T47D (cell line): ENCODE measurements around the gene TET2.

Experiments
- DNase-seq, 2 experiments: peaks; one replicate each; pipeline versions ENCODE4 v3.0.0 to v3.0.0-alpha.2; 2011 to 2012; ENCODE audit warnings: low read depth in 1 of 2, low spot score in 1 of 2
- JUND ChIP-seq: IDR thresholded peaks from 2 replicates; pipeline ENCODE4 v1.6.1; 2012; ENCODE audit warnings: low read depth
- in situ Hi-C: cut with HindIII; loops from 2 replicates; pipeline ENCODE4 v1.10.0; 2016; ENCODE audit warnings: low sequenced_read_pairs, low pct_unique_long_range_greater_than_20kb

Gene TET2

DNA sequence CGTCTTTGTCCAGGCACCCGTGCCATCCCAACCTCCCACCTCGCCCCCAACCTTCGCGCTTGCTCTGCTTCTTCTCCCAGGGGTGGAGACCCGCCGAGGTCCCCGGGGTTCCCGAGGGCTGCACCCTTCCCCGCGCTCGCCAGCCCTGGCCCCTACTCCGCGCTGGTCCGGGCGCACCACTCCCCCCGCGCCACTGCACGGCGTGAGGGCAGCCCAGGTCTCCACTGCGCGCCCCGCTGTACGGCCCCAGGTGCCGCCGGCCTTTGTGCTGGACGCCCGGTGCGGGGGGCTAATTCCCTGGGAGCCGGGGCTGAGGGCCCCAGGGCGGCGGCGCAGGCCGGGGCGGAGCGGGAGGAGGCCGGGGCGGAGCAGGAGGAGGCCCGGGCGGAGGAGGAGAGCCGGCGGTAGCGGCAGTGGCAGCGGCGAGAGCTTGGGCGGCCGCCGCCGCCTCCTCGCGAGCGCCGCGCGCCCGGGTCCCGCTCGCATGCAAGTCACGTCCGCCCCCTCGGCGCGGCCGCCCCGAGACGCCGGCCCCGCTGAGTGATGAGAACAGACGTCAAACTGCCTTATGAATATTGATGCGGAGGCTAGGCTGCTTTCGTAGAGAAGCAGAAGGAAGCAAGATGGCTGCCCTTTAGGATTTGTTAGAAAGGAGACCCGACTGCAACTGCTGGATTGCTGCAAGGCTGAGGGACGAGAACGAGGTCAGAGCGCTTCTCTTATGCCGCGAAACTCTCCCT is at the start of gene TET2:
Gene TET2 (plus strand): TSS at position 601 of the 740 bp plus-strand sequence. CDS start 87,067 bp downstream, outside the sequence.
- in situ Hi-C loops, result no loop called here

DNA sequence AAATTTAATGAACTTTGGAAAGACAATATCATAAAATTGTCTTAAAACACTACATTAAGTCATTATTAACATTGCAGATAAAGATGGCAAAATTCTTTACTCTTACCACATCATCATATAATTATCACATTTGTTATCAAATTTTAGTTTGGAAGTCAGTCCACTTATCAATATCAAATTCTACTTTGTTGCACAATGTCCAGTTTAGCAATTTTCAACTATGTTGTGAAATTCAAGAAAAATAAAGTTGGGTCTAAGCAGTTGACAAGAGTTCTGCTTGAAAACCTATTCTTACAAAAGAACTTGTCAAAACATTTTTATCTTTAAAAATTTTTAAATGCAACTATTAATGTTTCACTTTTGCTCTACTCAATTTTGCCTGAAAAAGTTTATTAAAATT is 44.7 kb upstream of the TET2 start:
- in situ Hi-C loops, result no loop called here
- no peak for TF ChIP-seq JUND
- no peak for DNase-seq

More for the DNA sequence above, at the start of gene TET2:
- DNase-seq, result peak; percentile 23 to 88
- TF ChIP-seq JUND, result no peak

- DNase-seq, result no peak
- TF ChIP-seq JUND, result no peak
- in situ Hi-C loops, result no loop called here
These were observed 40.2 kb upstream of the TET2 start for GRCh38 chr4:105106426-105106825.

DNA sequence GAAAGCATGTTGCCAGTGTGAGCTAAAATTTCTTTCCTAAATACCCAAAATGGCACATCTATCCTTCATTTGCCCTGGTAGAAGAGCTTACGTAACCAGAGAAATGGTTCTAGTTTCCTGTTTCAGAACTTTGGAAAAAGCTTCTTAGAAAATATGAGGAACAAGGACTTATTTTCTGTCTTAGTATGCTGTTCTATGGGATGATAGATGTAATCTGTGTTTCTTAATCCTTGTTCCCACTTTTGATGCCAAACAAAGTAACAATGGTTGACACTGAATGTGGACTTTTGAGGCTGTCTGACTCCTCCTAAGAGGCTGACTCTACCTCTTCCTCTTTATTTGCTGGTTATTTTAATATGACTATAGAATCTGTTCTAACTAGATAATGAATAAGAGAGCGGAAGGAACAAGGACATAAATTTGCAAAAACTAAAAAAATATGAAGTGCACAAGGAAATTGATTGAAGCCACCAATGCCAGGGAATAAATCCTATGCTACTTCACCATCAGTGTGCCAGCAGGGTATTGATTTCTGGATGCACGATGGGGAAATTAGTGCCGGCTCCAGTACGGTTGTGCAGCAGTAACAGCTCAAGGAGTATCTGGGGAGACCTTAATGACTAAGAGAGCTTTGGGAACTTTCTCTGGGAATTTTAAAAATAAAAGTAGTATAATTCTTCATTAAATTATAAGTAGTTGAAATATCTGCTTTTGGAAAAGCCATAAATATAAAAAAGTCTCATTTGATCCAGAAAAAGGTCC is 39.4 kb upstream of the TET2 start:
- in situ Hi-C loops, result no loop called here

GRCh38 chr4:105108971-105109370 is 37.7 kb upstream of the TET2 start:
- in situ Hi-C loops, result no loop called here
- TF ChIP-seq JUND, result no peak
- DNase-seq, result no peak

More for the DNA sequence above, 39.4 kb upstream of the TET2 start:
- no peak for TF ChIP-seq JUND
- DNase-seq, result no peak

DNA sequence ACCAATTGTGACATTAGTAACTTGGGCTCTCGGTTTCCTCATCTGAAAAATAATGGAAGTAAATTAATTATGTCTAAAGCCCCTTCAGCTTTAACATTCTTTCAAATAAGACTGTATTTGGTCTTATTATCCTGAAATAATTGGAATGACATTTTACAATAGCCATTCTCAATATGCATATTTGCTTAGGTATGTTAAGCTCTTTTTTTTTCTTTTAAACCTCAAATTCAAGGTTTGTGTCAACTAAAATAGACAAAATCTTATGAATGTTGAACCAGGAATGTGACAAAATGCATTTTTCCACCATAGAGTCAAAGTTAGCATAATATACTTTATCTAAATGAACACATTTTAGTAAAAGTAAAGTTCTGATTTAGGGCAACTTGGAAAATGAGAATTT is 34.4 kb upstream of the TET2 start:
- no peak for TF ChIP-seq JUND
- in situ Hi-C loops, result no loop called here
- no peak for DNase-seq

- no peak for DNase-seq
- in situ Hi-C loops, result no loop called here
- TF ChIP-seq JUND, result no peak
These were observed 32.9 kb upstream of the TET2 start for GRCh38 chr4:105113800-105114199.

- TF ChIP-seq JUND, result no peak
- no peak for DNase-seq
- in situ Hi-C loops, result no loop called here
These were observed 29.9 kb upstream of the TET2 start for GRCh38 chr4:105116616-105117319.

DNA sequence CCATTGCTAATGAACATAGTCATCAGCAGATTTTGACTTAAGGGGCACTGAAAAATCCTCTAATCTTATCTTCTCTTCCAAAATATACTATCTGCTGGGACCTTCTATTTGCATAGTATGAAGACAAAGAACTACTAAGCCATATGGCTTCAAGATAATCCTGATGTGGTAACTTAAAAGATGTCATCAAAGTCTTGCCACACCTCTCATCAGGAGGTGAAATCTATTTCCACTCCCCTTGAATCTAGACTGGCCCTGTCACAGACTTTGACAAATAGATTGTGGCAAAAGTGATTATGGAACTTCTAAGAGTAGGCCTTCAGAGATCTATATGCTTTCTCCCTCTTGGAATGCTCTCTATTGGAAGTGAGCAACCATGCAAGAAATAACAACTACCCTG is 27.3 kb upstream of the TET2 start:
- in situ Hi-C loops, result no loop called here
- no peak for TF ChIP-seq JUND
- DNase-seq, result no peak

- no peak for DNase-seq
- no peak for TF ChIP-seq JUND
- in situ Hi-C loops, result no loop called here
These were observed 26.1 kb upstream of the TET2 start for GRCh38 chr4:105120626-105121025.

DNA sequence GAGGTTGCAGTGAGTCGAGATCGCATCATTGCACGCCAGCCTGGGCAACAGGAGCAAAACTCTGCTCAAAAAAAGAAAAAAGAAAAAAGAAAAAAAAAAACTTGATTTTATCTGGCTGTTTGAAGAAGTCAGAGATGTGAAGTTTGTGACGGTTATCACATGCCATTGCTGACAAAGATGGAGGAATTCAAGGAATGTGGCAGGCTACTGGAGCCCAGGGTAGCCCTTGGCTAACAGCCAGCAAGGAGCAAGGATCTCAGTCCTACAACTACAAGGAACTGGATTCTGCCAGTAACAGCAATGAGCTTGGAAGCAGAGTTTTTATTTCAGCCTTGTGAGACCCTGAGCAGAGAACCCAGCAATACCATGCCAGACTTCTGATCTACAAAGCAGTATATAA is 24.3 kb upstream of the TET2 start:
- in situ Hi-C loops, result no loop called here
- DNase-seq, result no peak
- TF ChIP-seq JUND, result no peak

DNA sequence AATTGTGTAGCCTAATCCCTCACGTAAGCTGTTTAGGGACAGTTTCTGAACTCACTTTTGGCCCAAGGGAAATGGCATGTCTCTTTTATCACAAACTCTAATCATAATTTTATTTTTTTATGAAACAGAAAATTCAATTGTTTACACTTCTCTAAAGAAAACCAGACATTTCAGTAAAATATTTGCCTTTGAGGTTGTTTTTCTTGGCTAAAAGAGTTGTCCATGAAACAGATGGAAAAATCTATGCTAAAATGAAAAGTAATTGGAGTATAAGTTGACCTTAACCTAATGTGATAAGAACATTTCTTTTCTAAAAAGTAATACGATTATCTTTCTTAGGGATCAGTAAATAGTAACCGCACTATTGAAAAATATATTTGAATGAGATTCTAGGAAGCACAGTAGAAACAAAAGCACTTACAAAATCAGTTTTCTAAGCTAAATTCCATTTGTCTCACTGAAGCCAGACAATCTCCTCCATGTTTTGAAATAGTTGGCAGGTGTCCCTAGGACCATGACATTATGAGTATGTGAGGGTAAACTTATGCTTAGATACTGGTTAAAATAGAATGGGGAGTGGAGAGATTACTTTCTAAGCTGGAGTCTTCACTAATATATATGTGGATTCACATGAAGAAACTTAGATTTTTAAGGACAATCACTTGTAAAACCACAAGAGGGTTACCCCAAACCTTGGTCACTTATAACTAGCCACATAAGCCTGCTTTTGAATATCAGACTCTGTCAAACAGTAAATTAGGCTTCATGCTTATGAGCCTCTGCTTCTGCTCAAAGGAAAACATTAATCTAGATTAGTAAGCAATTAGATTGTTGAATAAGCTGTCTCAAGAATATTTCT is 20.1 kb upstream of the TET2 start:
- in situ Hi-C loops, result no loop called here
- TF ChIP-seq JUND, result no peak

GRCh38 chr4:105127170-105127445 is 19.6 kb upstream of the TET2 start:
- no peak for TF ChIP-seq JUND
- in situ Hi-C loops, result no loop called here

More for the DNA sequence above, 20.1 kb upstream of the TET2 start:
- no peak for DNase-seq

More at GRCh38 chr4:105127170-105127445, 19.6 kb upstream of the TET2 start:
- no peak for DNase-seq
